HEK293 (cell line): ENCODE data around the gene ZHX3.

ENCODE experiments used
- CTCF ChIA-PET: fragments of 350-600 bp; formaldehyde crosslinking; extraction: SDS; loops from one replicate; lab custom pipeline; 2021; ENCODE audit warnings: antibody characterized with exemption; lab: Yijun Ruan, JAX
- POLR2A ChIA-PET: fragments of 300-600 bp; formaldehyde crosslinking; extraction: SDS; loops from one replicate; lab custom pipeline; 2020; ENCODE audit warnings: antibody characterized with exemption, inconsistent platforms; lab: Yijun Ruan, JAX
- H3K27ac ChIP-seq: fragments of 200-500 bp; sonication (Bioruptor generic); 2 replicates; pipeline ENCODE4 v1.5.1; 2014; ENCODE audit warnings: low read depth, low read length, control low read depth, inconsistent platforms; ENCODE audit errors: extremely low read depth
- H3K36me3 ChIP-seq, 2 experiments: fragments of 200-500 bp in 1 of 2; sonication (Bioruptor generic) in 1 of 2; 1 replicate in 1 of 2; 2 replicates in 1 of 2; pipeline ENCODE4 v1.5.1; 2014 to 2017; ENCODE audit warnings: inconsistent platforms in 2 of 2, low read length in 2 of 2; ENCODE audit not compliant: control insufficient read depth in 2 of 2, insufficient read depth in 1 of 2
- H3K4me1 ChIP-seq: fragments of 200-500 bp; sonication (Bioruptor generic); 2 replicates; pipeline ENCODE4 v1.5.1; 2014; ENCODE audit warnings: mild to moderate bottlenecking, low read length, inconsistent platforms; ENCODE audit not compliant: control insufficient read depth, insufficient read depth
- H3K4me3 ChIP-seq: 2 replicates; pipeline ENCODE4 v1.5.1; 2011; ENCODE audit warnings: low read depth, mild to moderate bottlenecking, control low read depth, low read length, moderate library complexity
- H3K9me3 ChIP-seq: fragments of 200-500 bp; sonication (Bioruptor generic); 2 replicates; pipeline ENCODE4 v1.5.1; 2014; ENCODE audit warnings: low read depth, low read length, inconsistent platforms; ENCODE audit not compliant: control insufficient read depth, insufficient read depth
- GFI1B ChIP-seq: fragments of 450-650 bp; formaldehyde crosslinking; IDR thresholded peaks from 2 replicates; pipeline ENCODE4 v1.5.1; 2016; ENCODE audit warnings: missing biosample characterization, missing genetic modification characterization
- MZF1 ChIP-seq: fragments of 450-650 bp; formaldehyde crosslinking; IDR thresholded peaks from 2 replicates; pipeline ENCODE4 v1.5.1; 2017; ENCODE audit warnings: missing biosample characterization, missing genetic modification characterization, borderline replicate concordance
- OSR2 ChIP-seq: fragments of 450-650 bp; formaldehyde crosslinking; IDR thresholded peaks from 2 replicates; pipeline ENCODE4 v1.5.1; 2016; ENCODE audit warnings: missing biosample characterization, missing genetic modification characterization
- PRDM1 ChIP-seq: fragments of 450-650 bp; formaldehyde crosslinking; IDR thresholded peaks from 2 replicates; pipeline ENCODE4; 2016; ENCODE audit warnings: missing biosample characterization, missing genetic modification characterization
- SCRT2 ChIP-seq: fragments of 450-650 bp; formaldehyde crosslinking; IDR thresholded peaks from 2 replicates; pipeline ENCODE4 v1.5.1; 2016; ENCODE audit warnings: missing biosample characterization, missing genetic modification characterization
- ZBTB48 ChIP-seq: fragments of 450-650 bp; formaldehyde crosslinking; IDR thresholded peaks from 2 replicates; pipeline ENCODE4 v1.5.1; 2016; ENCODE audit warnings: missing biosample characterization, missing genetic modification characterization
- ZFHX2 ChIP-seq: fragments of 450-650 bp; formaldehyde crosslinking; conservative IDR thresholded peaks from 2 replicates; pipeline ENCODE4 v1.5.1; 2016; ENCODE audit warnings: missing biosample characterization, missing genetic modification characterization
- ZNF114 ChIP-seq: fragments of 450-650 bp; formaldehyde crosslinking; IDR thresholded peaks from 2 replicates; pipeline ENCODE4 v1.5.0; 2017; ENCODE audit warnings: missing biosample characterization, missing genetic modification characterization
- ZNF248 ChIP-seq: fragments of 450-650 bp; formaldehyde crosslinking; IDR thresholded peaks from 2 replicates; pipeline ENCODE4 v1.5.1; 2017; ENCODE audit warnings: missing biosample characterization, missing genetic modification characterization
- ZNF324 ChIP-seq: fragments of 450-650 bp; formaldehyde crosslinking; IDR thresholded peaks from 2 replicates; pipeline ENCODE4 v1.5.1; 2016; ENCODE audit warnings: missing biosample characterization, missing genetic modification characterization
- ZNF660 ChIP-seq: fragments of 450-650 bp; IDR thresholded peaks from 2 replicates; pipeline ENCODE4 v1.5.1; 2018; ENCODE audit warnings: missing biosample characterization, mild to moderate bottlenecking, missing genetic modification characterization
- ZNF707 ChIP-seq: fragments of 450-650 bp; formaldehyde crosslinking; IDR thresholded peaks from 2 replicates; pipeline ENCODE4 v1.5.1; 2016; ENCODE audit warnings: missing biosample characterization, missing genetic modification characterization
- ZNF76 ChIP-seq: fragments of 450-650 bp; formaldehyde crosslinking; IDR thresholded peaks from 2 replicates; pipeline ENCODE4; 2016; ENCODE audit warnings: low read depth, missing biosample characterization, missing genetic modification characterization, borderline replicate concordance
- ZNF776 ChIP-seq: fragments of 450-650 bp; formaldehyde crosslinking; IDR thresholded peaks from 2 replicates; pipeline ENCODE4 v1.5.0; 2017; ENCODE audit warnings: missing biosample characterization, missing genetic modification characterization, borderline replicate concordance
- TF ChIP-seq, protein P1 (sequence below): sonication (generic); formaldehyde crosslinking; IDR thresholded peaks from 2 replicates; pipeline ENCODE4 v1.8.1; 2022; ENCODE audit warnings: mild to moderate bottlenecking, moderate library complexity, missing genetic modification reagents
- TF ChIP-seq, protein P2 (sequence below): fragments of 450-650 bp; formaldehyde crosslinking; IDR thresholded peaks from 2 replicates; pipeline ENCODE4 v1.5.1; 2016; ENCODE audit warnings: missing biosample characterization, missing genetic modification characterization
- TF ChIP-seq, protein P3 (sequence below): fragments of 450-650 bp; formaldehyde crosslinking; IDR thresholded peaks from 2 replicates; pipeline ENCODE4 v1.5.1; 2016; ENCODE audit warnings: missing biosample characterization, missing genetic modification characterization
- TF ChIP-seq, protein P4 (sequence below): fragments of 450-650 bp; formaldehyde crosslinking; IDR thresholded peaks from 2 replicates; pipeline ENCODE4 v1.5.1; 2016; ENCODE audit warnings: missing biosample characterization, missing genetic modification characterization
- TF ChIP-seq, protein P5 (sequence below): fragments of 450-650 bp; formaldehyde crosslinking; IDR thresholded peaks from 2 replicates; pipeline ENCODE4 v1.5.1; 2016; ENCODE audit warnings: missing biosample characterization, missing genetic modification characterization, borderline replicate concordance

The ZHX3 gene

DNA sequence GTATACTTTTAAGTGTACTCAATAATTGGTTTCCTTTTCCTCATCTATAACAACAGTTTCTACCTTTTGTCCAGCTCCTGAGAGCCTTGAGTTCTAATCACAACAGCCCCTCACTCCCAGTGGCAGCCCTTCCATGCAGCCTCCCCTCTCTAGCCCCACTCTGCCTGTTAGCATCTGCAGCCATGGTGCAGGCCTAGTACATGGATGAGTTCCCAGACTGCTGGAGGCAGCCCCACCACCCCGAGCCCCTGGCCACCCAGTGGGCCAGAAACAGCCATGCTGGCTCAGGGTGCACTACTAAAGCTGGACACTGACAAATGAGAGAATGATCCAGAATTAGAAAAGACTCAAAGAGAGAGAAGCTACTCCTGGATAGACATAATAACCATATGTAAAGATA, 13.4 kb upstream of the ZHX3 start (continued):
- TF ChIP-seq, protein P1, sequence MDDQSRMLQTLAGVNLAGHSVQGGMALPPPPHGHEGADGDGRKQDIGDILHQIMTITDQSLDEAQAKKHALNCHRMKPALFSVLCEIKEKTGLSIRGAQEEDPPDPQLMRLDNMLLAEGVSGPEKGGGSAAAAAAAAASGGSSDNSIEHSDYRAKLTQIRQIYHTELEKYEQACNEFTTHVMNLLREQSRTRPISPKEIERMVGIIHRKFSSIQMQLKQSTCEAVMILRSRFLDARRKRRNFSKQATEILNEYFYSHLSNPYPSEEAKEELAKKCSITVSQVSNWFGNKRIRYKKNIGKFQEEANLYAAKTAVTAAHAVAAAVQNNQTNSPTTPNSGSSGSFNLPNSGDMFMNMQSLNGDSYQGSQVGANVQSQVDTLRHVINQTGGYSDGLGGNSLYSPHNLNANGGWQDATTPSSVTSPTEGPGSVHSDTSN (CRISPR knock-in tag), result no peak
- TF ChIP-seq ZNF248 (tag by site-specific recombination) (no peak), ZNF76 (no peak), ZNF776 (tag by site-specific recombination) (no peak), MZF1 (tag by site-specific recombination) (no peak), GFI1B (tag by site-specific recombination) (no peak)
- TF ChIP-seq, protein P2, sequence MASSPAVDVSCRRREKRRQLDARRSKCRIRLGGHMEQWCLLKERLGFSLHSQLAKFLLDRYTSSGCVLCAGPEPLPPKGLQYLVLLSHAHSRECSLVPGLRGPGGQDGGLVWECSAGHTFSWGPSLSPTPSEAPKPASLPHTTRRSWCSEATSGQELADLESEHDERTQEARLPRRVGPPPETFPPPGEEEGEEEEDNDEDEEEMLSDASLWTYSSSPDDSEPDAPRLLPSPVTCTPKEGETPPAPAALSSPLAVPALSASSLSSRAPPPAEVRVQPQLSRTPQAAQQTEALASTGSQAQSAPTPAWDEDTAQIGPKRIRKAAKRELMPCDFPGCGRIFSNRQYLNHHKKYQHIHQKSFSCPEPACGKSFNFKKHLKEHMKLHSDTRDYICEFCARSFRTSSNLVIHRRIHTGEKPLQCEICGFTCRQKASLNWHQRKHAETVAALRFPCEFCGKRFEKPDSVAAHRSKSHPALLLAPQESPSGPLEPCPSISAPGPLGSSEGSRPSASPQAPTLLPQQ, result no peak

DNA sequence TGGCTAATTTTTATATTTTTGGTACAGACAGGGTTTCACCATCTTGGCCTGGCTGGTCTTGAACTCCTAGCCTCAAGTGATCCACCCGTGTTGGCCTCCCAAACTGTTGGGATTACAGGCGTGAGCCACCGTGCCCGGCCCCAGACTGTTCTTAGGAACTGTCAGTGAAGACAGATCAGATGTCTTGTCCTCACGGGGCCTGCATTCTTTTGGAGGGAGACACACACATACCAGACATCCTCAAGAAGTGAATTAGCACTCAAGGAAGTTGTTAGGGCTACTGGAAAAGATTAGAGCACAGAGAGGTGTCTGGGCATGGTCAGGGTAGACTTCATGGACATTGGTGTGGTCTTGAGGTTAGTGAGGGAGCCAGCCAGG, 12.8 kb upstream of the ZHX3 start:
- H3K4me3 ChIP-seq, result no peak overlapping the region
- ChIA-PET CTCF (interaction anchor here (0.6 to 2.8 kb wide), 3 partner anchors 10 to 194 kb away, joined by 4 to 25 read pairs (median 7); partner anchors contain the start of gene LPIN3), POLR2A (no interaction called here)
- H3K27ac ChIP-seq, result no peak overlapping the region
- no peaks in the 10 kb centered on the region for H3K9me3 ChIP-seq
- no peaks in the 10 kb centered on the region for H3K36me3 ChIP-seq
- TF ChIP-seq ZNF114 (no peak), GFI1B (tag by site-specific recombination) (no peak), PRDM1 (tag by site-specific recombination) (no peak), ZNF707 (tag by site-specific recombination) (no peak), OSR2 (tag by site-specific recombination) (no peak)
- TF ChIP-seq, protein P3, sequence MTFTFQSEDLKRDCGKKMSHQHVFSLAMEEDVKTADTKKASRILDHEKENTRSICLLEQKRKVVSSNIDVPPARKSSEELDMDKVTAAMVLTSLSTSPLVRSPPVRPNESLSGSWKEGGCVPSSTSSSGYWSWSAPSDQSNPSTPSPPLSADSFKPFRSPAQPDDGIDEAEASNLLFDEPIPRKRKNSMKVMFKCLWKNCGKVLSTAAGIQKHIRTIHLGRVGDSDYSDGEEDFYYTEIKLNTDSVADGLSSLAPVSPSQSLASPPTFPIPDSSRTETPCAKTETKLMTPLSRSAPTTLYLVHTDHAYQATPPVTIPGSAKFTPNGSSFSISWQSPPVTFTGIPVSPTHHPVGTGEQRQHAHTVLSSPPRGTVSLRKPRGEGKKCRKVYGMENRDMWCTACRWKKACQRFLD (tag by site-specific recombination), result no peak
- no peaks in the 10 kb centered on the region for H3K4me1 ChIP-seq

DNA sequence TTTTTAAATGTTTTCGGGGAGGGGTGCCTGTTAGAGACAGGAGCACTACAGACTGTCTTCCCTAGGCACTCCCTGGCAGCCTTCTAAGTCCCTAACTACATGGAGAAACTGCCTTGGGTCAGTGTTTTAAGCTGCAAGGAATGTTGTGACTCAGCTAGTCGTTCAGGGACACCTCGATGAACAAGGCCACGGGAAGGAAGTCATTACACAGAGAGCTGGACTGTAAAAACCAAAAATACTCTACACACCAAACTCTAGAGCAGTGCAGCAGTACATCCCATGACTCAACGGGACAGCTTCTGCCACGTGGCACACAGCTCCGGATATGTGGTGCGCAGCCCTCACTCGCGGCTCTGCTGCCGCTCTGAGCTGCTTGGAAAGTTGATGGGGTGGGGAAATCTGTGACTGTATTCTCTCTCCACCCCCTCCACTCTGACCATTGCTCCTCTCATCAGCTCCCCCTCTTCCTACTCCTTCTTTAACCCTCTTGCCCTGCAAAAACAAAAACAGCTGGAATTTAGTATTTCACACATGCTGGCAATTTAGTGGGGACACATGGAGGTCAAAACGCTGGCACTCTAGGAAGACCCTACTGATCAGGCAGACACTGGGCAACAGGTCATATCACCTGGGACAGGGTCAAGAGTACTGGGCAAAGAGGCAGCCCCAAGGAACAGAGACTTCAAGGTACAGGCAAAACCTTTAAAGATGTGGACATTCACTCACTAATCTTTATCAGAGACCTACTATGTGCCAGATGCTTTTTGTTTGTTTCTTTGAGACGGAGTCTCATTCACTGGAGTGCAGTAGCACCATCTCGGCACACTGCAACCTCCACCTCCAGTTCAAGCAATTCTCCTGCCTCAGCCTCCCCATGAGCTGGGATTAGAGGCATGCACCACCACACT, 12.2 kb upstream of the ZHX3 start:
- Histone ChIP-seq H3K9me3 (no peaks in the 10 kb centered on the region), H3K4me3 (no peak overlapping the region), H3K27ac (no peak overlapping the region), H3K4me1 (no peaks in the 10 kb centered on the region)
- POLR2A ChIA-PET, result interaction anchor here (0.5 to 1.2 kb wide), 3 partner anchors 11 to 807 kb away, joined by 3 to 7 read pairs (median 5); partner anchors contain the start of genes LPIN3 and ZHX3
- CTCF ChIA-PET, result interaction anchor here (0.6 to 2.8 kb wide), 4 partner anchors 10 to 194 kb away, joined by 3 to 25 read pairs (median 6); partner anchors contain the start of gene LPIN3
- TF ChIP-seq ZBTB48 (tag by site-specific recombination), result peak; percentile 55; the same call in 1 of the 2 replicates
- no peak for TF ChIP-seq ZFHX2 (tag by site-specific recombination)
- TF ChIP-seq, protein P4, sequence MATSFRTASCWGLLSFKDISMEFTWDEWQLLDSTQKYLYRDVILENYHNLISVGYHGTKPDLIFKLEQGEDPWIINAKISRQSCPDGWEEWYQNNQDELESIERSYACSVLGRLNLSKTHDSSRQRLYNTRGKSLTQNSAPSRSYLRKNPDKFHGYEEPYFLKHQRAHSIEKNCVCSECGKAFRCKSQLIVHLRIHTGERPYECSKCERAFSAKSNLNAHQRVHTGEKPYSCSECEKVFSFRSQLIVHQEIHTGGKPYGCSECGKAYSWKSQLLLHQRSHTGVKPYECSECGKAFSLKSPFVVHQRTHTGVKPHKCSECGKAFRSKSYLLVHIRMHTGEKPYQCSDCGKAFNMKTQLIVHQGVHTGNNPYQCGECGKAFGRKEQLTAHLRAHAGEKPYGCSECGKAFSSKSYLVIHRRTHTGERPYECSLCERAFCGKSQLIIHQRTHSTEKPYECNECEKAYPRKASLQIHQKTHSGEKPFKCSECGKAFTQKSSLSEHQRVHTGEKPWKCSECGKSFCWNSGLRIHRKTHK (tag by site-specific recombination), result no peak
- TF ChIP-seq, protein P5, sequence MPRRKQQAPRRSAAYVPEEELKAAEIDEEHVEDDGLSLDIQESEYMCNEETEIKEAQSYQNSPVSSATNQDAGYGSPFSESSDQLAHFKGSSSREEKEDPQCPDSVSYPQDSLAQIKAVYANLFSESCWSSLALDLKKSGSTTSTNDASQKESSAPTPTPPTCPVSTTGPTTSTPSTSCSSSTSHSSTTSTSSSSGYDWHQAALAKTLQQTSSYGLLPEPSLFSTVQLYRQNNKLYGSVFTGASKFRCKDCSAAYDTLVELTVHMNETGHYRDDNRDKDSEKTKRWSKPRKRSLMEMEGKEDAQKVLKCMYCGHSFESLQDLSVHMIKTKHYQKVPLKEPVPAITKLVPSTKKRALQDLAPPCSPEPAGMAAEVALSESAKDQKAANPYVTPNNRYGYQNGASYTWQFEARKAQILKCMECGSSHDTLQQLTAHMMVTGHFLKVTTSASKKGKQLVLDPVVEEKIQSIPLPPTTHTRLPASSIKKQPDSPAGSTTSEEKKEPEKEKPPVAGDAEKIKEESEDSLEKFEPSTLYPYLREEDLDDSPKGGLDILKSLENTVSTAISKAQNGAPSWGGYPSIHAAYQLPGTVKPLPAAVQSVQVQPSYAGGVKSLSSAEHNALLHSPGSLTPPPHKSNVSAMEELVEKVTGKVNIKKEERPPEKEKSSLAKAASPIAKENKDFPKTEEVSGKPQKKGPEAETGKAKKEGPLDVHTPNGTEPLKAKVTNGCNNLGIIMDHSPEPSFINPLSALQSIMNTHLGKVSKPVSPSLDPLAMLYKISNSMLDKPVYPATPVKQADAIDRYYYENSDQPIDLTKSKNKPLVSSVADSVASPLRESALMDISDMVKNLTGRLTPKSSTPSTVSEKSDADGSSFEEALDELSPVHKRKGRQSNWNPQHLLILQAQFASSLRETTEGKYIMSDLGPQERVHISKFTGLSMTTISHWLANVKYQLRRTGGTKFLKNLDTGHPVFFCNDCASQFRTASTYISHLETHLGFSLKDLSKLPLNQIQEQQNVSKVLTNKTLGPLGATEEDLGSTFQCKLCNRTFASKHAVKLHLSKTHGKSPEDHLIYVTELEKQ, result no peak
- peak; percentile 48 for TF ChIP-seq SCRT2 (tag by site-specific recombination)
- TF ChIP-seq ZNF660 (tag by site-specific recombination), result no peak
- TF ChIP-seq ZNF324, result no peak
- TF ChIP-seq, all 188 proteins: peak for 2
- no peaks in the 10 kb centered on the region for H3K36me3 ChIP-seq
